Measurements from ENCODE around the gene DNAH5. TPM values are rescaled to one million over a fixed set of nuclear protein-coding genes. Genes with fewer than 3 reads are reported as not detected.

Gene DNAH5
- total RNA-seq, 1 donor from 2014 or later, result under 0.01 TPM

DNA sequence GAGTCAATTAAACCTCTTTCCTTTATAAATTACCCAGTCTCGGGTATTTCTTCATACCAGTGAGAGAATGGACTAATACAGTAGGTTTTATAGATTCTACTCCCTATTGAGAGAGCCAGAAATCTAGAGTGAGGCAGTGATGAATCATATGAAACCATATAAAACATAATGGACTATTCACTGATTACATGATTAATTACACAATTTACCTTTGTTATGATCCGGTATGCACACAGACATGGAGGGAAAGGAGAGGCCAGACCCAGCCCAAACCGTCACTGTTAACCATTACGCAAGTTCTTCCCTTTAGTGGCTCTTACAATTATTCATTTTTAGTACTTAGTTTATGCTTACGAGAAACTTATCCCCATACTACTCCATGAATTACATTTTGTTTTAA is 205.0 kb downstream of the DNAH5 start:
- Histone ChIP-seq H3K27ac (no peak overlapping the region), H3K9me3 (no peaks in the 10 kb centered on the region), H3K4me3 (no peak overlapping the region), H3K27me3 (no peaks in the 10 kb centered on the region), H3K4me1 (no peaks in the 10 kb centered on the region), H3K36me3 (no peaks in the 10 kb centered on the region)
- intact Hi-C loops (cut with DNase I), result no loop called here
- DNase-seq (ENCODE audit: low spot score in 2 of 2), result no peak
- TF ChIP-seq, protein P1, sequence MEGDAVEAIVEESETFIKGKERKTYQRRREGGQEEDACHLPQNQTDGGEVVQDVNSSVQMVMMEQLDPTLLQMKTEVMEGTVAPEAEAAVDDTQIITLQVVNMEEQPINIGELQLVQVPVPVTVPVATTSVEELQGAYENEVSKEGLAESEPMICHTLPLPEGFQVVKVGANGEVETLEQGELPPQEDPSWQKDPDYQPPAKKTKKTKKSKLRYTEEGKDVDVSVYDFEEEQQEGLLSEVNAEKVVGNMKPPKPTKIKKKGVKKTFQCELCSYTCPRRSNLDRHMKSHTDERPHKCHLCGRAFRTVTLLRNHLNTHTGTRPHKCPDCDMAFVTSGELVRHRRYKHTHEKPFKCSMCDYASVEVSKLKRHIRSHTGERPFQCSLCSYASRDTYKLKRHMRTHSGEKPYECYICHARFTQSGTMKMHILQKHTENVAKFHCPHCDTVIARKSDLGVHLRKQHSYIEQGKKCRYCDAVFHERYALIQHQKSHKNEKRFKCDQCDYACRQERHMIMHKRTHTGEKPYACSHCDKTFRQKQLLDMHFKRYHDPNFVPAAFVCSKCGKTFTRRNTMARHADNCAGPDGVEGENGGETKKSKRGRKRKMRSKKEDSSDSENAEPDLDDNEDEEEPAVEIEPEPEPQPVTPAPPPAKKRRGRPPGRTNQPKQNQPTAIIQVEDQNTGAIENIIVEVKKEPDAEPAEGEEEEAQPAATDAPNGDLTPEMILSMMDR (IDR thresholded peaks at IDR 0.05), result no peak

DNA sequence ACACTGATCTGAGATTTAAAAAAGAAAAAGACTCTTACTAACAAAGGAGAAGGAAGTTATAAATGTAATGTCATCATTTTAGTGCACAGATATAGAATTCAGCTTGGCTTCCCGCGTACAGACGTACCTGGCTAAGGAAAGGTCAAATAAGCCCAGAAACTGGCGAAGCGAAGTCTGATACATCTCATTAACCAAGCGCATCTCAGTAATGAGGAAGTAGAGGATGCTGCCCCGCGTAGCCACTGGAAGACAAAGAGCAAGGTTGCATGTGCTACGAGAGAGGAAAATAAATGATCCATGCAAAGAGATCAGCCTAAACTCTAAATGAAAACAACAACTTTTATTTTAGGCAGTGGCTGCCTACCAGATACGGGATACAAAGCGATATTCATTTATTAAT is 208.8 kb downstream of the DNAH5 start:
- Histone ChIP-seq H3K9me3 (no peaks in the 10 kb centered on the region), H3K27me3 (no peaks in the 10 kb centered on the region), H3K27ac (no peak overlapping the region), H3K4me3 (no peak overlapping the region), H3K36me3 (no peaks in the 10 kb centered on the region), H3K4me1 (no peaks in the 10 kb centered on the region)
- no peak for DNase-seq (ENCODE audit: low spot score in 2 of 2)
- intact Hi-C loops (cut with DNase I), result no loop called here
- TF ChIP-seq, protein P1 (IDR thresholded peaks at IDR 0.05), result no peak

- Histone ChIP-seq H3K9me3 (no peaks in the 10 kb centered on the region), H3K36me3 (no peaks in the 10 kb centered on the region), H3K27me3 (no peaks in the 10 kb centered on the region), H3K4me3 (no peak overlapping the region), H3K27ac (no peak overlapping the region), H3K4me1 (no peaks in the 10 kb centered on the region)
- TF ChIP-seq, protein P1 (IDR thresholded peaks at IDR 0.05), result no peak
- no peak for DNase-seq (ENCODE audit: low spot score in 2 of 2)
- intact Hi-C loops (cut with DNase I), result no loop called here
Observed at GRCh38 chr5:13731121-13731628, 213.3 kb downstream of the DNAH5 start.

DNA sequence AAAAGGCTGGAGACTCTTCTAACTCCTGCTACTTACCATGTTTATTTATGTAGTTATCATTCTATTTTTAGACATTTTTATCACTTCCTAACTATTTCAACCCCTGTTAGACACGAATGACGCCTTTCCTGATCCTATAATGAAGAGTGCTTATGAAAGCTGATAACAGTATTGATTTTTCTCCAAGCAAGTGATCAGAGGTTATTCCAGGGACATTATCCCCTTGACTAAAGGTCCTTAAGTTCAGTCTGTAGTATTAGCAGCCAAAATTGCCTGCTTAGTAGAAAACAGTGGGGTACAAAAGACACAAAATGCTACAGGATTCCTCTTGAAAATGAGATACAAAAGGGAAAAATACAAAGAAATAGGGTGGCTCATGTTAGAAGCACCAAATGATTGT is 235.6 kb downstream of the DNAH5 start:
- no peaks in the 10 kb centered on the region for H3K36me3 ChIP-seq
- H3K4me1 ChIP-seq, result no peaks in the 10 kb centered on the region
- TF ChIP-seq, protein P1 (IDR thresholded peaks at IDR 0.05), result no peak
- no peaks in the 10 kb centered on the region for H3K9me3 ChIP-seq
- DNase-seq (ENCODE audit: low spot score in 2 of 2), result no peak
- no peak overlapping the region for H3K4me3 ChIP-seq
- H3K27ac ChIP-seq, result no peak overlapping the region
- H3K27me3 ChIP-seq, result no peaks in the 10 kb centered on the region
- intact Hi-C loops (cut with DNase I), result no loop called here

- Histone ChIP-seq H3K9me3 (no peaks in the 10 kb centered on the region), H3K36me3 (no peaks in the 10 kb centered on the region), H3K4me1 (no peaks in the 10 kb centered on the region), H3K27ac (no peak overlapping the region), H3K27me3 (no peaks in the 10 kb centered on the region), H3K4me3 (no peak overlapping the region)
- TF ChIP-seq, protein P1 (IDR thresholded peaks at IDR 0.05), result no peak
- DNase-seq (ENCODE audit: low spot score in 2 of 2), result no peak
- intact Hi-C loops (cut with DNase I), result no loop called here
Observed at GRCh38 chr5:13708432-13708831, 236.1 kb downstream of the DNAH5 start.

- intact Hi-C loops (cut with DNase I), result no loop called here
- TF ChIP-seq, protein P1 (IDR thresholded peaks at IDR 0.05), result no peak
- no peak for DNase-seq (ENCODE audit: low spot score in 2 of 2)
- Histone ChIP-seq H3K27ac (no peak overlapping the region), H3K36me3 (no peaks in the 10 kb centered on the region), H3K9me3 (no peaks in the 10 kb centered on the region), H3K4me3 (no peak overlapping the region), H3K4me1 (no peaks in the 10 kb centered on the region), H3K27me3 (no peaks in the 10 kb centered on the region)
Observed at GRCh38 chr5:13704396-13704795, 240.1 kb downstream of the DNAH5 start.

Measured in ascending aorta (tissue), 2 donors.